RKO (cell line): ENCODE measurements around the gene KCNE1.
A peak's percentile ranks its signal among the peaks of the same experiment; 100 is the strongest.
"Not testable (repeated sequence)": the region's sequence is repeated elsewhere in the genome, so short reads cannot be mapped to it uniquely, and the experiment has no call there.

Source experiments
- DNase-seq: peaks from one replicate; pipeline ENCODE4 v3.0.0-alpha.2; 2016; ENCODE audit warnings: low spot score

The KCNE1 gene

GRCh38 chr21:34511787-34512455 is at the start of gene KCNE1:
TSS of gene KCNE1 (minus strand) at chr21:34512210. CDS start at chr21:34449634, 62,576 bp downstream.
- DNase-seq: no peak

- no peak for DNase-seq
Observed at GRCh38 chr21:34561806-34562205, 49.8 kb upstream of the KCNE1 start.

DNA sequence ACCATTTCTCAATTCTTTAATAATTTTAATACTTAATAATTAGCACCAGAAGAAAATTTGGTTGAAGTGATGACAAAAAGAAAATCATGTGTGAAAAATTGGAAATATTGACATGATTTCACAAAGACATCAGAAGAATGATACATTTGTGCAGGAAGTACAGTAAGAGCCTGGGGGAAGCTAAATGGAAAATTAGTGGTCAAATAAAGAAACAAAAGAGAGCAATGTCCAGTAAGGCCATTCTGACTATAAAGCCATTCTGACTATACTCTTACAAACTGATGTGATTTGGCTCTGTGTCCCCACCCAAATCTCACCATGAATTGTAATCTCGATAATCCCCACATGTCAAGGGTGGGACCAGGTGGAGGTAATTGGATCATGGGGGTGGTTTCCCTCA is 48.6 kb upstream of the KCNE1 start:
- DNase-seq: no peak

DNA sequence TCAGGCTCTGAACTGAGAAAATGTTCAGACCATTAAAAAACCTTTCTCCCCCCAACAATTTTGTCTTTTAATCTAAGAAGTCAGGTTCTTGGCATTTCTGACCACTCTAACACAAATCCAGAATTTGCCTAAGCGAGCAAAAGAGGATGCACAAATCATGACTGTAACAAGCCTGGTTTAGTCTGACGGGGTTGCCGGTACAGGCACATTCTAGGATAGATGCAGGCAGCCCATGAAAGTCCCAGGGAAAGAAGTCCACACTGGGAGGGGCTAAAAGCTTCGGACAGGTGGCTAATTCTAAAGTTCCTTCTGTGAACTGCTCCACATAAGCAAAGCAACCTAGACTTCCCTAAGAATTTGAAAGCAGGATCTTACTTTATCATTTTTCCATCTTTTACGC is 48.0 kb upstream of the KCNE1 start:
- no peak for DNase-seq

- no peak for DNase-seq
Observed at GRCh38 chr21:34559089-34559631, 47.1 kb upstream of the KCNE1 start.

DNA sequence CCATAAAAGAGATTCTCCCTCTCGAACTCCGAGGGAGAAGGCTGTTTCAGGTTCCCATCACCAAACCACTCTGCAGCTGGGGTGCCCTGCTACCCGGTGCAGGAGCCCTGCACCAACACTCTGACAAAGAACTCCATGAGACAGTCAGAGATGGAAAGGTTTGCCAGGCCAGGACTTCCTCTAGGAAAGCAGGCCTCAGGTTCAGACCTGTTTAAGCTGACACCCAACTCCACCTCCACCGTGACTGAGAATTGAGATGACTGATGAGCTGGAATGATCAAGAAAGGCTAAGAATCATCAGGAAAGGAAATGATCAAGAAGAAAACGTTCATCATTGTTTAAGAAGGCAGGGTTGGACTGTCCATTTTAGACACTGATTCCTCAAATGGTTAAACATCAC is 46.2 kb upstream of the KCNE1 start:
- no peak for DNase-seq

- no peak for DNase-seq
Observed at GRCh38 chr21:34557261-34557660, 45.3 kb upstream of the KCNE1 start.

DNA sequence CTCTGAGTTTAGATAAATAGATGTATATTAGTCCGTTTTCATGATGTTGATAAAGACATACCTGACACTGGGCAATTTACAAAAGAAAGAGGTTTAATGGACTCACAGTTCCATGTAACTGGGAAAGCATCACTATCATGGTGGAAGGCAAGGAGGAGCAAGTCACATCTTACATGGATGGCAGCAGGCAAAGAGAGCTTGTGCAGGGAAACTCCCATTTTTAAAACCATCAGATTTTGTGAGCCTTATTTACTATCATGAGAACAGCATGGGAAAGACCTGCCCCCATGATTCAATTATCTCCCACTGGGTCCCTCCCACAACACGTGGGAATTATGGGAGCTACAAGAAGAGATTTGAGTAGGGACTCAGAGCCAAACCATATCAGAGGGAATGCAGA is 42.7 kb upstream of the KCNE1 start:
- not testable (repeated sequence) for DNase-seq

DNA sequence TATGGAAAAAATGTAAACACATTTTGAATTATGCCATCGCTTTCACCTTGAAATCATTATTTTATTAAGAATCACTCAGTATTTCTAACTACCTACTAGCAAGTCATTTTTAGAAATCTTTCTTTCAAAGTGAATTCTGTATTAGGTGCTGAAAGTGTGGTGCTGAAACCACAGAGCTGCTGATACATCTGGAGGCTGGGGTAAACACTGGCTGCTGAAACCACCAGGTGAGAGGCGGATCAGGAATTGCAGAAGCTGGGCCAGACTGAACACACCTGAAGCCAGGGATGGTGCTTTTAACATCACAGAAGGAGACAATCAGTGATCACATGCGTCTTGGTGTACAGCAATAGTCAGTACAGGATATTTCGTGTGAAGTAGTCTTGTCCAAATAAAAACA is 42.2 kb upstream of the KCNE1 start:
- no peak for DNase-seq

DNA sequence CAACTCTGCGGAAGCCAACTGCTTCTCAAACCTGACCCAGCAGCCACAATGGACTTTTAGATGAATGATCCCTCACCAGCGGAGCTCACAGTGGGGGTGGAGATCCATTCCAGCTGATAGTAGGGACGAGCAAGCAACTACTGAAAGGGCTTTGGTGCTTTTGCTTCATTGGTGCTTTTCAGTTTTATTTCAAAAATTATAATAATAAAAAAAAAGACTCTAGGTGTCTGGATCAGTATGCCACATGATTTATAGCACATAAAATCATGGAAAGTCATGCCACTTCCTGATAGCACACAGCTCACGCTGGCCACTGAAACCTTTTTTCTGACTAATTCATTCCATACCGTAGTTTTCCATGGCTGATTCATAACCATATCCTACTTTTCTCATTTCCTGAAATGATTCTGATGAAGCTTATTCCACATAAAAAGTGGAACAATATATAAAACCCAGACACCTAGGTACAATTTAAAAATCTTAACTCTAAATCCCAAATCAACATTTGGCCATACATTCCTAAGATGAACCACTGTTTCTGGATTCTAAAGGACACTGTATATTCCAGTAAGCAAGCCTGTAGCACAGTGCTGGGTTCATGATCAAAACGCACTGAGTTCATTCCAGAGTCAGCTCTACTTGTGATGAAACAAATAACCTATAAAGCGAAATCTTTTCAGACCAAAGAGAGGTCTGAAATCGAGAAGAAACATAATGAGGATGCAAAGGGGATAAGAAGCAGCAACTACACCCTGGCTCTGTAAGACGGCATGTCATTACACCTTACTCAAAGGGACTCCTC is 41.3 kb upstream of the KCNE1 start:
- DNase-seq: peak; percentile 87

GRCh38 chr21:34552360-34553098 is 40.5 kb upstream of the KCNE1 start:
- DNase-seq: no peak

DNA sequence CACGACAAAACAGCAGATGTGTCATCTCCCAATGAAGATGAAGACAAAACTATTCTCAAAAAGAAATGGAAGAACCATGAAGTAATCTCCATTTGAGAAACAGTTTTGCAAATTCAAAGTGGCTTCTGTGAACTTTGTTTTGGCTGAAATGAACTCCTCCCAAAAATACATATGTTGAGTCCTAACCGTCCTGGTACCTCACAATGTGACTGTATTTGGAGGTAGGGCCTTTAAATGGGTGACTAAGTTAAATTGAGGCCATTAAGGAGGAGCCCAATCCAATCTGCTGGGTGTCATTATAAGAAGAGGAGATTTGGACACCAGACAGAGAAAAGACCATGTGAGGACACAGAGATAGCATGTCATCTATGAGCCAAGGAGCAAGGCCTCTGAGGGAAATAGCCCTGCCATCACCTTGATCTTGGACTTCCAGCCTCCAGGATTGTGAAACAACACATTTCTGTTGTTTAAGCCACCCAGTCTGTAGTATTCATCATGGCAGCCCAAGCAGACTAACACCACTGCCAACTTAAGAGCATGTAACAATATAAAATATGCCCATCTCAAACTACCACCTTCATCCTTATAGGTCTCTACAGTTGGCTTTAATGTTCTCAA is 38.3 kb upstream of the KCNE1 start:
- no peak for DNase-seq

DNA sequence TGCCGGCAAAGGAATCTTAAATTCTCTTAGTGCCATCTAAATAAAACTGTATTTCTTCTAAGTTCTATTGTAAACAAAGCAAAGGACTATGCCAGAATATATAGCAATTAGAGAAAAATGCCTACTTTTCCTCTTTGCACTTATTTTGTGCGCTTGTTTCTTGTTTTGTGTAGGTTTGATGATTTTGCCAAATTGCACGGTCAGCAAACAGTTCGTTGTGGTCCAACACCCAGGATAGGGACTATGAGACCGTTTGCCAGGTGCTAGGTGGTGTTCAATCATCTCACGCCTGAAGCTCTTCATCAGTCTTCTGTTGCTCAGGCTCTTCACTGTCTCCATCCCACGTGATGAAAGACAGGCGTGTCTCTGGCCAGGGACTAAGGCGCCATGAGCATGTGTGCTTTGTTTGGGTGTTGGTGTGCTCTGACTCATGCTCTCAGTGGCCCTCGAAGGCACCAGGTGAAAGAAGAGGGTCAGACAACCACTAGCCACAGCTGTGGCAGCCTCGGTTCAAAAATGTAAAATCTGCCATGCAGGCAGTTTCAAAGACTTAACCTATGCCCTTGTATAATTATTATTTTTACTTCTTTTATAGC is 36.9 kb upstream of the KCNE1 start:
- no peak for DNase-seq

GRCh38 chr21:34546542-34546941 is 34.5 kb upstream of the KCNE1 start:
- DNase-seq: no peak

- DNase-seq: no peak
Observed at GRCh38 chr21:34545079-34545884, 33.3 kb upstream of the KCNE1 start.

GRCh38 chr21:34544032-34544496 is 32.1 kb upstream of the KCNE1 start:
- DNase-seq: peak; percentile 82

DNA sequence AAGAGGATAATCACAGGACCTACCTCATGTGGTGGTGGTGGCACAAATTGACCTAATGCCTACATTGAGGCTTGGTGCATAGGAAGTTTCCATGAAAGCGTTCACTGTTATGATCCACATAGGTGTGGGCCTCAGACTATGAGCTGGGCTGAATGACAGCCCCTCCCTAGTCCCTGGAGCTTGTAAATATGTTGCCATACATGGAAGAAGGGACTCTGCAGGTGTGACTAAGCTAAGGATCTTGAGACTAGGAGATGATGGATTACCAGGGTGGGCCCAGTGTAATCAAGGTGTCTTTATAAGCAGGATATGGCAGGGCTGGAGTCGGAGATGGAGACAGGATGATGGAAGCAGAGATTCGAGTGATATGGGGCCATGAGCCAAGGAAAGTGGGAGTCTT is 31.0 kb upstream of the KCNE1 start:
- DNase-seq: no peak

DNA sequence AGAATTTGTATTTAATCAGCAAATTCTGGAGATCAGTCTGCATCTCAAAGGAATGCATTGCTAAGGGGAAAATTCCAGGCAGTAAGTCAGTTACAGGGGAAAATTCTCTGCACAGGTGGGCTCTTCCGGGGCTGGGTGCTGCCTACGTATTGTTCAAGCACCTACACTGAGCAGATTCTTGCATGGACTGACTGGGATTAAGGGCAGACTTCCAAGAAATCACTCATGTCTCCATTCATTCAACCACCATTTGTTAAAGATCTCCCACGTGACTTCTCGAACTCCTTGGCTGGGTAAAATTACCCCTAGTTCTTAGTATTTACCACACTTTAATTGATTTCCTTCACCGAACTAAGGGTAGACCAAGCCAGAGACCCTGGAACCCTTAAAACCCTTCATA is 28.2 kb upstream of the KCNE1 start:
- no peak for DNase-seq

GRCh38 chr21:34537838-34538237 is 25.8 kb upstream of the KCNE1 start:
- no peak for DNase-seq

GRCh38 chr21:34536820-34537219 is 24.8 kb upstream of the KCNE1 start:
- no peak for DNase-seq

DNA sequence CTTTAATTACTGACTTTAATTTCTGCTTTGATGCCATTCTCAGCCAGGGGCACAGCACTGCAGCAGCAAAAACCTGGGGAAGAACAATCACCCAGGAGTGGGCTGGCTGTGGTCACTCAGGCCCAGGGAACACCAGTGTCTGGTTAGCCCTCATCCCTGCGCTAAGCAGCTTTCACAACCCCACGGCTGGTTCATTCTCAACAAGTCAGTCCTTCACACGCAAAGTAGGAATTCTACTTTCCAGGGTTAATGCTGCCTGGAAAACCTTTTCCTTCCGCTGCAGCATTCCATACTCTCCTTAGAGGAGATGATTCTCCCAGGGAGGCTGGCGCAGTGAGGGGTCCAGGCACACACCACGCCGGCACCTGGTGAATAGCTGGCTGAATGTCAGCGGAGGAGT is 24.3 kb upstream of the KCNE1 start:
- DNase-seq: no peak
